Liver (tissue), 9 donors: ENCODE results near the gene FAM117A. TPM values are rescaled to one million over a fixed set of nuclear protein-coding genes. Genes with fewer than 3 reads are reported as not detected.

Source experiments
- DNase-seq: peaks from one replicate; pipeline ENCODE4 v3.0.0-alpha.2; 2017; ENCODE audit warnings: low spot score
- H3K27ac ChIP-seq, 2 donors: one replicate each; pipeline ENCODE4 v1.7.0; 2013; ENCODE audit warnings: inconsistent platforms in 2 of 2, low read length in 2 of 2, control low read depth in 1 of 2, low read depth in 1 of 2, mild to moderate bottlenecking in 1 of 2
- H3K27me3 ChIP-seq, 4 donors: one replicate each; pipeline versions ENCODE4 v1.6.1 to v1.7.0; 2013; ENCODE audit warnings: low read length in 3 of 4, inconsistent platforms in 1 of 4, mild to moderate bottlenecking in 1 of 4, moderate library complexity in 1 of 4; ENCODE audit not compliant: control insufficient read depth in 4 of 4, insufficient read depth in 4 of 4
- H3K36me3 ChIP-seq, 4 donors: one replicate each; pipeline versions ENCODE4 v1.6.1 to v1.7.0; 2013; ENCODE audit warnings: low read length in 3 of 4, mild to moderate bottlenecking in 3 of 4, low read depth in 1 of 4, moderate library complexity in 1 of 4; ENCODE audit not compliant: control insufficient read depth in 4 of 4, insufficient read depth in 3 of 4
- H3K4me1 ChIP-seq, 4 donors: one replicate each; pipeline versions ENCODE4 v1.6.1 to v1.7.0; 2013; ENCODE audit warnings: low read length in 3 of 4, mild to moderate bottlenecking in 3 of 4, moderate library complexity in 1 of 4; ENCODE audit not compliant: control insufficient read depth in 4 of 4, insufficient read depth in 4 of 4
- H3K4me3 ChIP-seq, 3 donors: one replicate each; pipeline versions ENCODE4 v1.6.1 to v1.7.0; 2013; ENCODE audit warnings: low read length in 3 of 3, control low read depth in 1 of 3, low read depth in 1 of 3, mild to moderate bottlenecking in 1 of 3
- H3K9ac ChIP-seq, 2 donors: one replicate each; pipeline ENCODE4 v1.7.0; 2013; ENCODE audit warnings: low read length in 2 of 2, mild to moderate bottlenecking in 2 of 2, moderate library complexity in 2 of 2, control low read depth in 1 of 2, low read depth in 1 of 2
- H3K9me3 ChIP-seq, 4 donors: one replicate each; pipeline versions ENCODE4 v1.6.1 to v1.7.0; 2013; ENCODE audit warnings: low read length in 3 of 4; ENCODE audit not compliant: control insufficient read depth in 4 of 4
- ATF3 ChIP-seq: IDR thresholded peaks from 2 replicates; pipeline ENCODE4 v1.6.1; 2016; ENCODE audit warnings: antibody characterized with exemption
- EGR1 ChIP-seq, 2 donors: IDR thresholded peaks; 2 replicates each; pipeline ENCODE4 v1.6.1; 2016 to 2018; ENCODE audit warnings: antibody characterized with exemption in 2 of 2, low read depth in 2 of 2
- FOXA1 ChIP-seq: IDR thresholded peaks from 2 replicates; pipeline ENCODE4 v1.6.1; 2016; ENCODE audit warnings: antibody characterized with exemption
- FOXA2 ChIP-seq: IDR thresholded peaks from 2 replicates; pipeline ENCODE4 v1.6.1; 2016; ENCODE audit warnings: antibody characterized with exemption
- GABPA ChIP-seq, 2 donors: IDR thresholded peaks in 1 of 2; conservative IDR thresholded peaks in 1 of 2; 2 replicates each; pipeline ENCODE4 v1.6.1; 2016; ENCODE audit warnings: antibody characterized with exemption in 2 of 2, mild to moderate bottlenecking in 1 of 2, moderate library complexity in 1 of 2
- HNF4A ChIP-seq, 2 donors: conservative IDR thresholded peaks; 2 replicates each; pipeline ENCODE4 v1.6.1; 2016; ENCODE audit warnings: antibody characterized with exemption in 2 of 2, mild to moderate bottlenecking in 2 of 2
- HNF4G ChIP-seq: IDR thresholded peaks from 2 replicates; pipeline ENCODE4 v1.6.1; 2016; ENCODE audit warnings: antibody characterized with exemption
- JUND ChIP-seq, 2 donors: IDR thresholded peaks; 2 replicates each; pipeline ENCODE4 v1.6.1; 2016; ENCODE audit warnings: antibody characterized with exemption in 2 of 2
- MAX ChIP-seq: IDR thresholded peaks from 2 replicates; pipeline ENCODE4 v1.6.1; 2016; ENCODE audit warnings: antibody characterized with exemption
- NR2F2 ChIP-seq: IDR thresholded peaks from 2 replicates; pipeline ENCODE4 v1.6.1; 2016; ENCODE audit warnings: antibody characterized with exemption
- RAD21 ChIP-seq, 2 donors: IDR thresholded peaks; 2 replicates each; pipeline ENCODE4 v1.6.1; 2016; ENCODE audit warnings: antibody characterized with exemption in 2 of 2, mild to moderate bottlenecking in 2 of 2
- RXRA ChIP-seq, 2 donors: IDR thresholded peaks; 2 replicates each; pipeline ENCODE4 v1.6.1; 2017 to 2018; ENCODE audit warnings: antibody characterized with exemption in 2 of 2, mild to moderate bottlenecking in 1 of 2
- SP1 ChIP-seq: IDR thresholded peaks from 2 replicates; pipeline ENCODE4 v1.6.1; 2018; ENCODE audit warnings: antibody characterized with exemption, mild to moderate bottlenecking
- TAF1 ChIP-seq: conservative IDR thresholded peaks from 2 replicates; pipeline ENCODE4 v1.6.1; 2016; ENCODE audit warnings: antibody characterized with exemption, mild to moderate bottlenecking
- YY1 ChIP-seq: IDR thresholded peaks from 2 replicates; pipeline ENCODE4 v1.6.1; 2016; ENCODE audit warnings: antibody characterized with exemption, mild to moderate bottlenecking
- ZBTB33 ChIP-seq: IDR thresholded peaks from 2 replicates; pipeline ENCODE4 v1.6.1; 2016; ENCODE audit warnings: antibody characterized with exemption
- WGBS: extraction: QIAGEN DNeasy Blood & Tissue Kit; methylation state at CpG from one replicate; pipeline ENCODE4 v1.1.7; 2013; 5-methylcytosine and 5-hydroxymethylcytosine counted together
- polyA plus RNA-seq, 2 donors: library from polyadenylated mRNA; stranded (reverse) in 1 of 2; unstranded in 1 of 2; fragments of 200-250 nt in 1 of 2; fragments of >200 nt in 1 of 2; fragmentation: Nextera tagmentation in 1 of 2; extraction: Ambion mirVana in 1 of 2; gene quantifications; one replicate each; pipeline versions ENCODE4 v1.2.1 to v1.2.3, GENCODE V29; 2013 to 2015
- total RNA-seq, 2 donors: library from RNA; depleted of rRNA; stranded (reverse); fragments of >200 nt; gene quantifications; one replicate each; pipeline ENCODE4 v1.2.3, GENCODE V29; 2014
- TF ChIP-seq, protein P1 (sequence below): fragments of 150-350 bp; IDR thresholded peaks from 2 replicates; pipeline ENCODE4 v1.5.1; 2017; ENCODE audit warnings: improper control_type of control experiment, low read depth, low read length; ENCODE audit not compliant: missing input control
- TF ChIP-seq, protein P2 (sequence below): IDR thresholded peaks from 2 replicates; pipeline ENCODE4 v1.6.1; 2016; ENCODE audit warnings: antibody characterized with exemption, mild to moderate bottlenecking
- donor health status: healthy.
- donor health status: healthy.
- donor health status: healthy.
- donor health status: healthy.
- donor health status: healthy.

FAM117A gene
- total and polyA plus RNA-seq, 4 donors, result 4.5 to 39.3 (median 5.5) TPM

- WGBS, result 61% methylated on average over 15 of the region's 15 CpGs
- peaks cover under 1 to 31% (median 15%) of the 10 kb centered on the region in 4 donors for H3K36me3 ChIP-seq
- TF ChIP-seq GABPA (IDR thresholded peaks at IDR 0.05 in 1 of 2, conservative IDR thresholded peaks at IDR 0.05 in 1 of 2), result no peak
- no peak for TF ChIP-seq JUND (IDR thresholded peaks at IDR 0.05)
- TF ChIP-seq NR2F2, result no peak
- no peak for TF ChIP-seq ATF3
- no peak for TF ChIP-seq RAD21 (IDR thresholded peaks at IDR 0.05)
- no peak for TF ChIP-seq RXRA (IDR thresholded peaks at IDR 0.05)
- no peak for TF ChIP-seq EGR1 (IDR thresholded peaks at IDR 0.05; ENCODE audit: low read depth in 2 of 2)
- TF ChIP-seq HNF4A (conservative IDR thresholded peaks at IDR 0.05), result no peak
- TF ChIP-seq, protein P1, sequence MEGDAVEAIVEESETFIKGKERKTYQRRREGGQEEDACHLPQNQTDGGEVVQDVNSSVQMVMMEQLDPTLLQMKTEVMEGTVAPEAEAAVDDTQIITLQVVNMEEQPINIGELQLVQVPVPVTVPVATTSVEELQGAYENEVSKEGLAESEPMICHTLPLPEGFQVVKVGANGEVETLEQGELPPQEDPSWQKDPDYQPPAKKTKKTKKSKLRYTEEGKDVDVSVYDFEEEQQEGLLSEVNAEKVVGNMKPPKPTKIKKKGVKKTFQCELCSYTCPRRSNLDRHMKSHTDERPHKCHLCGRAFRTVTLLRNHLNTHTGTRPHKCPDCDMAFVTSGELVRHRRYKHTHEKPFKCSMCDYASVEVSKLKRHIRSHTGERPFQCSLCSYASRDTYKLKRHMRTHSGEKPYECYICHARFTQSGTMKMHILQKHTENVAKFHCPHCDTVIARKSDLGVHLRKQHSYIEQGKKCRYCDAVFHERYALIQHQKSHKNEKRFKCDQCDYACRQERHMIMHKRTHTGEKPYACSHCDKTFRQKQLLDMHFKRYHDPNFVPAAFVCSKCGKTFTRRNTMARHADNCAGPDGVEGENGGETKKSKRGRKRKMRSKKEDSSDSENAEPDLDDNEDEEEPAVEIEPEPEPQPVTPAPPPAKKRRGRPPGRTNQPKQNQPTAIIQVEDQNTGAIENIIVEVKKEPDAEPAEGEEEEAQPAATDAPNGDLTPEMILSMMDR, result no peak
- no peak for TF ChIP-seq FOXA1
- no peaks in the 10 kb centered on the region for H3K9me3 ChIP-seq
- H3K27me3 ChIP-seq, result no peaks in the 10 kb centered on the region
- peaks cover 8 to 36% (median 30%) of the 10 kb centered on the region in 4 donors for H3K4me1 ChIP-seq
- H3K27ac ChIP-seq, result peak overlapping the region; percentile 91 to 99
- no peak for DNase-seq
- peak overlapping the region; percentile 4 to 36 (median 24) for H3K4me3 ChIP-seq
- H3K9ac ChIP-seq, result peak overlapping the region in 1 of 2 donors; percentile 39
These were observed 55.3 kb downstream of the FAM117A start for GRCh38 chr17:49708515-49709183.

- Histone ChIP-seq H3K9me3 (no peaks in the 10 kb centered on the region), H3K27me3 (no peaks in the 10 kb centered on the region), H3K9ac (peak within 1 kb of the TSS; percentile 84 to 96), H3K4me3 (peak within 1 kb of the TSS; percentile 82 to 95 (median 94)), H3K36me3 (peaks cover 3 to 38% (median 22%) of the 10 kb centered on the region in 4 donors), H3K4me1 (peaks cover 8 to 38% (median 30%) of the 10 kb centered on the region in 4 donors), H3K27ac (peak within 1 kb of the TSS; percentile 91 to 99)
- DNase-seq, result peak; percentile 98
- under 1% methylated on average over 53 of the region's 53 CpGs for WGBS
- TF ChIP-seq EGR1 (IDR thresholded peaks at IDR 0.05; ENCODE audit: low read depth in 2 of 2) (peak in 1 of 2 donors; percentile 20), NR2F2 (peak; percentile 44), YY1 (peak; percentile 92), HNF4G (no peak), RAD21 (IDR thresholded peaks at IDR 0.05) (peak; percentile 77 to 83), ATF3 (peak; percentile 28), MAX (peak; percentile 65), HNF4A (conservative IDR thresholded peaks at IDR 0.05) (peak in 1 of 2 donors; percentile 12), SP1 (peak; percentile 90), RXRA (IDR thresholded peaks at IDR 0.05) (peak; percentile 56 to 63), JUND (IDR thresholded peaks at IDR 0.05) (peak in 1 of 2 donors; percentile 19), FOXA1 (peak; percentile 23), FOXA2 (no peak), TAF1 (peak; percentile 49), ZBTB33 (peak; percentile 82)
- TF ChIP-seq, protein P1, result peak; percentile 68
- TF ChIP-seq, protein P2, sequence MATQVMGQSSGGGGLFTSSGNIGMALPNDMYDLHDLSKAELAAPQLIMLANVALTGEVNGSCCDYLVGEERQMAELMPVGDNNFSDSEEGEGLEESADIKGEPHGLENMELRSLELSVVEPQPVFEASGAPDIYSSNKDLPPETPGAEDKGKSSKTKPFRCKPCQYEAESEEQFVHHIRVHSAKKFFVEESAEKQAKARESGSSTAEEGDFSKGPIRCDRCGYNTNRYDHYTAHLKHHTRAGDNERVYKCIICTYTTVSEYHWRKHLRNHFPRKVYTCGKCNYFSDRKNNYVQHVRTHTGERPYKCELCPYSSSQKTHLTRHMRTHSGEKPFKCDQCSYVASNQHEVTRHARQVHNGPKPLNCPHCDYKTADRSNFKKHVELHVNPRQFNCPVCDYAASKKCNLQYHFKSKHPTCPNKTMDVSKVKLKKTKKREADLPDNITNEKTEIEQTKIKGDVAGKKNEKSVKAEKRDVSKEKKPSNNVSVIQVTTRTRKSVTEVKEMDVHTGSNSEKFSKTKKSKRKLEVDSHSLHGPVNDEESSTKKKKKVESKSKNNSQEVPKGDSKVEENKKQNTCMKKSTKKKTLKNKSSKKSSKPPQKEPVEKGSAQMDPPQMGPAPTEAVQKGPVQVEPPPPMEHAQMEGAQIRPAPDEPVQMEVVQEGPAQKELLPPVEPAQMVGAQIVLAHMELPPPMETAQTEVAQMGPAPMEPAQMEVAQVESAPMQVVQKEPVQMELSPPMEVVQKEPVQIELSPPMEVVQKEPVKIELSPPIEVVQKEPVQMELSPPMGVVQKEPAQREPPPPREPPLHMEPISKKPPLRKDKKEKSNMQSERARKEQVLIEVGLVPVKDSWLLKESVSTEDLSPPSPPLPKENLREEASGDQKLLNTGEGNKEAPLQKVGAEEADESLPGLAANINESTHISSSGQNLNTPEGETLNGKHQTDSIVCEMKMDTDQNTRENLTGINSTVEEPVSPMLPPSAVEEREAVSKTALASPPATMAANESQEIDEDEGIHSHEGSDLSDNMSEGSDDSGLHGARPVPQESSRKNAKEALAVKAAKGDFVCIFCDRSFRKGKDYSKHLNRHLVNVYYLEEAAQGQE, result peak; percentile 96
These were observed 56.1 kb downstream of the FAM117A start, which contains the start of gene SLC35B1 for GRCh38 chr17:49707608-49708514. Gene SLC35B1 (minus strand): TSS chr17:49707964. CDS start chr17:49707833, 131 bp downstream.
